GM19240 (cell line): ENCODE data around the gene HAND1.
A peak's percentile ranks its signal among the peaks of the same experiment; 100 is the strongest.

Source experiments
- DNase-seq: peaks from one replicate; pipeline ENCODE4 v3.0.0; 2011; ENCODE audit warnings: low spot score; ENCODE audit not compliant: insufficient read length

HAND1 gene

DNA sequence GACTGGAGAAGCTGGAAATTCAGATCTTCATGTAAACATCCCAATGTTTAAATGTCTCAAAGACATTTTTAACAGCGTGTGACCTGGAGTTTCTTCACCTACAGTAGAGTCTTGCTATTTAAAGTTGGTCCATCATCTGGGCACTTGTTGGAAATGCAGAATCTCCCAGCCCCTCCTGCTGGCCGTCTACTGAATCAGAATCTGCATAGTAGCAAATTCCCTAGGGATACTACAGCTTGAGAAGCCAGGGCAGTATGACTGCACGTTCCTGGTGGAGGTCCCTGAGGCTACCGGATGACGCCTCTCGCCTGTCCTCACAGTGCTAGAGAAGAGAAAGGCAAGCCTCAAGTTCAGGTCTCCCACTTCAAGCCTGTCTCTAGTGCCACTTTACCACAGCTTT is 16.5 kb downstream of the HAND1 start:
- no peak for DNase-seq

DNA sequence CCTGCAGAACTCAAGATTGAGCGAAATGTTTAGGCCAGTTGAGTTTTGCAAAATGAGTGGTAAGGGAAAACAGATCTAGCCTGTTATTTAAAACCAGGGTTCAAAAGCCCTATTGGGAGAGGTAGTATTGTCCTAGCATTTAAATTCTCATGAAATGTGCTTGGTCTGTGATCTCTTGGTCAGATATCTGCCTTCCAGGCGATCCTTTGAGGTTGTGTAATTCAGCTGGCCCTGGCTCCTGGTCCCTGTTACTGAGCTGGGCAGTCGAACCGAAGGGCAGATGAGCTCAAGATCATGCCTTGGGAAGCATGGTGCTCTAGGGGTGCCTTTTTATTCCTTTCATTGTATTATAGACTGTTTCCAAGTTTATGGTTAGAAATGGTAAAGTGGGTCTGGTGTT is 17.9 kb downstream of the HAND1 start:
- DNase-seq, result no peak

DNA sequence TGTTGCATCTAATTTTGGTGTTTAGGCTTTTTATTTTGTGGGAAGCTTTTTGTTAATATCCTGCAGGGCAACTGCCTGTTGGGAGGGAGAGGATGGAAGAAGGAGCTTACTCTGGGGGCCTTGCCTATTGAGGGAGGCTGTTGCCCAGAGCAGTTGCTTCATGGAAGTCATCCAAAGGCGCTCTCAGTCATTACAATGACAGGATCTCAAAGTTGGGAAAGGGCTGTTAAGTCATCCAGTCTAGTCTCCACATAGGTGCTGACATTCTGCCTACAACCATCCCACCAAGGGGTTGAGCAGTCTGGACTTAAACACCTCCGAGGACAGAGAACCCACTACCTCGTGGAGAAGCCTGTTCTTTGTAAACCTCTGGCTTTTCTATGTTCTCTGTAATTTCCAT is 19.0 kb downstream of the HAND1 start:
- no peak for DNase-seq

DNA sequence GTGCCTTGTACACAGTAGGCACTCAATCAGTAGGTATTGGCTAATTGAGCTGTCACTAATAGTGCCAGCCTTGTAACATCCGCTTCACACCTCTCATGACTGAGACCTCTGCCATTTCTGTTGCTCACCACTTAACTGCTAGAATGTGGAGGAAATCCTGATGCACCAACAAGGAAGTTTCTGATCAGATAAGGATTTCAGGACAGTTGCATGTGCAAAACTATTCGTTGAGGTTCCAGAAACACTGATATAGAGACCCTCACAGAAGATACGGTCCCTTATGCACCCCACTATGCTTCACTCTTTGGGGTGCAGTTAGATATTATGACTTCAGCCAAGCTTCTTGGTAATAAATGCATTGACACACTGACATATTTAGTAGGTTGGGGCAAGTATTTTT is 21.5 kb downstream of the HAND1 start:
- no peak for DNase-seq

DNA sequence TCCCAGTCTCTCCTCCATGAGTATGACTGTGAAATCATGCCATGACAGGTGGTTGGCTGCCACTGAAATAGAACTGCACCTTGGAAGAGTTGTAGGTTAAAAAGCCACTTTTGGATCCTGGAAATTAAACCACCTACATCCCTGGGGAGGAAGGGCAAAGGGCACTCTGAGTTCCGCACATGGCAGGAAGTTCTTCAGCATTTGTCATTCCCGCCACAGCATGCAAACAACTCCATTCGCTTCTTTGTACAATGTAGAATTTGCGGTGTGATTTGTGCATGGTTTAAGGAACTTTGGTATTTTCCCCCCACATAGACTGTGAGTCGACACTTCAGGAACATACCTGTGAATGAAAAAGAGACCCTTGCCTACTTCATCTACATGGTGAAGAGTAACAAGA is 22.4 kb downstream of the HAND1 start:
- DNase-seq, result no peak

DNA sequence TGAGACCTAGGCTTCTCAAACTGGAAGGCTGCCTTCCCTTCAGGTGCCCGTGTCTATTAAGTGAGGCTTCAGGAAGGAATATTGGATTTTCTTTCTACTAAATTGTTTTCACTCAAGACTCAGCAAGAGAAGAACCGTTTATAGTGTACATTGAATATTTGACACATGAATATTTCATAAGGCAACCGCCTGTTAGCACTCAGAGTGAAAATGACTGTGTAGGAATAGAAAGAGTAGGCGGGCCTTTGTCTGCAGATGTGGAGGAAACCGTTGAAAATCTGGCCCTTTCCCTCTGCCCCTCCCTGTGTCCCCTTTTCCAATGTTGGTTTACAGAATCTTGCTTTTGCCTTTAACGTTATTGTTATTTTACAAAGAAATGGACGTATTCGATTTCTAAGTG is 26.1 kb downstream of the HAND1 start:
- no peak for DNase-seq

DNA sequence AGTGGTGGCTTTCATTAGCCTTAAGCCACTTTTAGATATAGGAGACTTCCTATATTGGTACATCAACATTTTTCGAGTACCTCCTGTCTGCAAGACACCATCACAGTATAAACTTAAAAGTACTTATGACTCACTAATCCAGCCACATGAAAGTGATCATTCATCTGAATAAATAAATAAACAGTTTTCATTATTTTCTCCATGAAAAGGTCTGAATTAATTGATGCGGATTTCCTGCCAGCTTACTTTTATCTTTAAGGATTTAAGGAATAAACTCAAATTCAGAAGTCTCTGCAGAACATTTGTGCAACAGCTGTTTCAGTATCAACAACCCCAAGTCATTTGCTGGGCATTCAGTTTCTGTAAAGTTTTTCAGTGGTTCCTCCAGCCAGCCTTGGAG is 28.2 kb downstream of the HAND1 start:
- no peak for DNase-seq

DNA sequence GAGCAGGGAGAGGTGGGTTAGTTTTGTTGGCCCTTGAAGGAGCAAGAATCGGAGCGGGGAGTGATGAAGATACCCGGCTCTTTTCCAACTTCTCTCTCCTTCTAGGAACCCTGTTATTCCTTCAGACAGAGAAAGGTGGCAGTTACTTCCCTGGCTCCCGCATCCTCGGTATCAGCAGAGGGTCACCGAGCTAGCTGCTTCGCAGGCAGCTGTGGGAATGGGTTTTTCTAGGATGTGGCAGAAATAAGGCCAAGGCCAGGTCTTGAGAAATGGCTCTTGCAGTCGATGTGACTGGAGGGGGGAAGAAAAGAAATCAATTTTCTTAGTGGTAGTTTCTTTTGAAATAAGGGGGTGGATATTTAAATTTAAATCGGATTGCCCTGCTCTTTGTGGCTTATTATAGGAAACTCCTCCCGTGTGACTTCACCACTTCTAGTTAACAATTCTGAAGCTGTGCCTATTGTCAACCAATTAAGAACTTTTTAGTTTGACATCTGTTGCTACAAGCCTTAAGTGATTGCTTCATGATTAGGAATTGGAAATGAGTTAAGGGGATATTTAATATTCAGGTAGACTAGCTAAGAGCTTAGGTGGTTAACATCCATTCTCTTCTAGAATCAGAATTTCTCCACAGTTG is 30.8 kb downstream of the HAND1 start:
- no peak for DNase-seq

DNA sequence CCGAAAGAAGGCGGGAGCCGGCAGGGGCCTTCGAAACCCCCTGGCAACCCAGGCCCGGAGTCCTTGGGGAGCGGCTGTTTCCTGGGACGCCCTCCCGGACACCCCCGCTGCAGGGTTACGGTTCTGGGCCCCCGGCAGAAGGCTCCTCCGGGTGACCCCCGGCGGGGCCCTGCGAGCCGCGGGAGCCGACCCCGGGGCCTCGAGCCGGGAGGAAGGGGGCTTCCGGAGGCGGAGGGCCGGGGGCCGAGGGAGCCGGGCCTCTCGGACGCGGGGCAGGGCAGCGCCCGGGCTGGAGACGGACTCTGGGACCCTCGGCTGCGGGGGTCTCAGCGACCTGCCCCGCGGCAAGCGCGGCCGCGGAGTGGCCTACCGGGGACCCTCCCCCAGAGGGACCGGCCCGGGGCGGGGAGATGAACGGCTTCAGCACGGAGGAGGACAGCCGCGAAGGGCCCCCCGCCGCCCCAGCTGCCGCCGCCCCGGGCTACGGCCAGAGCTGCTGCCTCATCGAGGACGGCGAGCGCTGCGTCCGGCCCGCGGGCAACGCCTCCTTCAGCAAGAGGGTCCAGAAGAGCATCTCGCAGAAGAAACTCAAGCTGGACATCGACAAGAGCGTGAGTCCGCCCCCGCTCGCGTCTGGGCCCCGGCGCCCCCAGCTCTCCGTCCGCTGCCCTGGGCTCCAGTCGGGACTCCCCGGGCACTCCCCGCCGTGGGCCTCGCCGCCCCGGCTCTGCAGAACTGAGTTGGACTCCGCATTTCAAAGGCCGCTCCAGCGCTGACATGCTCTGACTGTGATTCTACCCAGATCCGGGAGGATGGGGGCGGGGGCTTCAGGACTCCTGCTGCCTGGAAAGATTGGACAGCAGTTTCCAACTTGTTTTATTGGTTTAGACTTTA is 31.6 kb downstream of the HAND1 start:
- DNase-seq, result no peak

DNA sequence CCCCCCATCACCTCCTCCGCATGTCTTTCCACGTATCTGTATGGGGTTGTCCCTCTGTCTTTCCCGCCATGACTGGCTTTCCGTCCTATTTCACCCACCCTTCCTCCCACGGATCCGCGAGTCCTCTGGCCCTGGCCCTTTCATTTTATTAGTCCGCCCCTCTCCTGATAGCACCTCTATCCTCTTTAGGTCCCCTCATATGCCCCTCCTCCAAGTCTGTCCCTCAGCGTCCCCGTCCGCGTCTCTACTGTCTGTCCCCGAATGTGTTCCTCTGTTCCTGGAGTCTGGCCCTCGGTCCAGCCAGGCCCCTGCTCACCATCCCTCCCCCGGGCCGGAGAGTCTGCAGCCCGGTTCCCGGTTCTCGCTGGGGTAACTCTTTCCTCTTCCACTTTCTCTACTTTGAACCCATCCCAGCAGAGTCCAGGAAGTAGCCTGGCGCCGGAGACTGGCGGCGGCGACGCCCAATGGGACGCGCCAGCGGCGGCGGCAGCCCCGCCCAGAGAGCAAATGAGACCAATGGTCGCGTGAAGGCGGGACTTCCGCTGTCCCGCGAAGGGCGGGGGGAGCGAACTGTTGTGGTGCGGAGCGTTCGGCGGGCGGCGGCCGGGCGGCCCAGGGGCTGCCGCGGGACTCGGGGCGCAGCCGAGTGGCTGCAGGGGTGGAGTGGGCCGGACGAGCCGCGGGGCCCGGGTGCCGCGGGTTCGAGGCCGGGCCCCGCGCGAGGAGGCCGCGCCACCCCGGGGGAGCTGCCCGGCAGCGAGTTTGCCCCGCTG is 32.4 kb downstream of the HAND1 start, which contains the start of gene SAP30L:
SAP30L (plus strand) TSS at position 576 of the 773 bp plus-strand sequence. CDS start 608 bp downstream, outside the sequence.
- peak; percentile 98 for DNase-seq

DNA sequence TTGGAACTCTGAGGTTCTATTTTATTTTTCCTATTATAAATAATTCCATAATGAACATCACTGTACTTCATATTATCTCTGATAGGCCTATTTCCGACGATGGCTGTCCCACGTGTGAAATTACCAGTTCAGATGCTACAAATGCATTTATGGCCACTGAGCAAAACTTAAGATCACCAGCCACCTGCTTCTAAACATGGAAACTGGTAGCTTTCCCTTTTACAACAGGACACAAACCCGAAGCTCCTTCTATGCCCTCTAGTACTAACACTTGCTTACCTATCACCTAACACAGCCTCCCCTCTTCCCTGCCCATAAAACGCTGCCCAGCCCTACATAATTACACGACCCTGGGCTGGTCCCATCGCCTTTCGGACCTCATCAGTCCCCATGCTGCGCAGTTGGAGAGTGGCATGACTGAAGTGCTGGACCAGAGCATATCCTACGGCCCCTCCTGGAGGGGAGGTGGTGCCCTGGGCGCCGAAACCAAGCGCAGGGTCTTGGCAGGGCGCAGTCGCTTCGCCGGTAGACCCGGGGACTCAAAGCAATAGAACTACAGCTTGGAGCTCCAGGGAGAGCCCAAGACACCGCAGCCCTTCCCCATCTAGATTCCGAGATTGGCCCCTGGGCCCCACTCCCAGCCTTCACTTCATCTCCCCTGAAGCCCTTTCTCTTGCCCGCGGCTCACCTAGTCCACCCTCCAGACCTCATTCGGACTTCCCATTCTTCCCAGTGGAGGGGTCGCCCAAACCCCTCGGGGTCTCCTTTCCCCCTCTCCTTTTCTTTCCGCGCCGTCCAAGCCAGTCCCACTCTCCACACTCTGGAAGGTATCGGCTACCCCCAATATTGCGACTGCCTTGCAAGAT is 33.2 kb downstream of the HAND1 start:
- DNase-seq, result no peak

DNA sequence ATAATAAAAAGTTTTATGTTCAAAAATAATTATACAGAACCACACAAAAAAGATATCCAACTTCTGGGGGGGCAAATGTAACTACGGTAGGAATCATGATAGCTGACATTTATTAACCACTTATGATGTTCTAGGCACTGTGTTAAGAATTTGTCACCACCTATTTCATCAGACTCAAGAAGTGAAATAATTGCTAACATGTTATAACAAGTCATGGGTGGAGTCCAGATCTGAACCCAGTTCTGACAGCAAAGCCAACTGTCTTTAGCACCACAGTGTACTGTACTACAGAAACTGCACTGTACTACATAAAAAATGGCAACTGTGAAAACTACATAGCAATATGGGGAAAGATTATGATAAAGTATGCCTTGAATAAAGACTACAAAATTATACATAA is 35.2 kb downstream of the HAND1 start:
- DNase-seq, result no peak

DNA sequence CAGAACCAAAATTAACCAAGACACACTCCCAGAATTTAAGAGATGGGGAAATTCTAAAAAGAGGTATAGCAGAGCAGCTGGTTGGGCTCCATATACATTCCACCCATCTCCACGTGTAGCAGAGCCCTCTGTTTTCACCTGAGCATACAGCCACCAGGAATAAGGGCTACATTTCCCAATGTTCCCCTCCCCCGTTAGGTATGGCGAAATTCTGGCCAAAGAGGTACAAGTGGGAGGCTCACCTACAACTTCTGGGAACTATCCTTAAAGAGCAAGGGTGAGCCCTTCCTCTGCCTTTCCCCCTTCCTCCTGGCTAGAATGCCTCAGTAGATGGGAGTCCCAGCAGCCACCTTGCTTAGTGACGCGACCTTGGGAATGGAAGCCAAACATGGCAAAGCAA is 37.5 kb downstream of the HAND1 start:
- DNase-seq, result no peak

DNA sequence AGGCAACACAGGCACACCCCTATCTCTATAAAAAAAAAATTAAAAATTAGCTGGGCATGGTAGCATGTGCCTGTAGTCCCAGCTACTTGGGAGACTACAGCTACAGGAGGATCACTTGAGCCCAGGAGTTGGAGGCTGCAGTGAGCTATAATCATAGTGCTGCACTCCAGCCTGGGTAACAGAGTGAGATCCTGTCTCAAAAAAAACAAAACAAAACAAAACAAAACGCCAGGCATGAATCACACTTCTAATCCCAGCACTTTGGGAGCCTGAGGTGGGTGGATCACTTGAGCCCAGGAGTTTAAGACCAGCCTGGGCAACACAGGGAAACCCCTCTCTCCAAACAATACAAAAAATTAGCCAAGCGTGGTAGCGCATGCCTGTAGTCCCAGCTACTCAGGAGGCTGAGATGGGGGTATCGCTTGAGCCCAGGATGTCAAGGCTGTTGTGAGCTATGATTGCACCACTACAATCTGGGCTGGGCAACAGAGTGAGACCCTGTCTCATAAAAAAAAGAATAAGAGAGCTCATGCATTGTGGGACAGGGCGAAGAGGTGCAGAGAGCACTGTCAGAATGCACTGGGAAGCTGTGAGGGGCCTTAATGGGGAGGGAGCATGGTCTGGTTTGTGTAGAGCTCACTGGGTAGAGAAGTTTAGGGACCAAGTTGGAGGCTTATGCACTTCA is 40.6 kb downstream of the HAND1 start:
- no peak for DNase-seq

DNA sequence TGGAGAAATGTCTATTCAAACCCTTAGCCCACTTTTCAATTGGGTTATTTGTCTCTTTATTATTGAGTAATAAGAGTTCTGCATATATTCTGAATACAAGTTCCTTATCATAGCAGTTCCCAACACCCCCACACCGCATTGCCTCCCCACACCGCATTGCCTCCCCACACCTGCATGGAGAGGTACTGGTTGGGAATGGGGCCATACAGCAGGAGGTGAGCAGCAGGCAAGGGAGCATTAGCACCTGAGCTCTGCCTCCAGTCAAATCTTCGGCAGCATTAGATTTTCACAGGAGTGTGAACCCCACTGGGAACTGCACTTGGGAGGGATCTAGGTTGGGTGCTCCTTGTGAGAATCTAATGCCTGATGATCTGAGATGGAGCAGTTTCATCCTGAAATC is 42.8 kb downstream of the HAND1 start:
- no peak for DNase-seq

DNA sequence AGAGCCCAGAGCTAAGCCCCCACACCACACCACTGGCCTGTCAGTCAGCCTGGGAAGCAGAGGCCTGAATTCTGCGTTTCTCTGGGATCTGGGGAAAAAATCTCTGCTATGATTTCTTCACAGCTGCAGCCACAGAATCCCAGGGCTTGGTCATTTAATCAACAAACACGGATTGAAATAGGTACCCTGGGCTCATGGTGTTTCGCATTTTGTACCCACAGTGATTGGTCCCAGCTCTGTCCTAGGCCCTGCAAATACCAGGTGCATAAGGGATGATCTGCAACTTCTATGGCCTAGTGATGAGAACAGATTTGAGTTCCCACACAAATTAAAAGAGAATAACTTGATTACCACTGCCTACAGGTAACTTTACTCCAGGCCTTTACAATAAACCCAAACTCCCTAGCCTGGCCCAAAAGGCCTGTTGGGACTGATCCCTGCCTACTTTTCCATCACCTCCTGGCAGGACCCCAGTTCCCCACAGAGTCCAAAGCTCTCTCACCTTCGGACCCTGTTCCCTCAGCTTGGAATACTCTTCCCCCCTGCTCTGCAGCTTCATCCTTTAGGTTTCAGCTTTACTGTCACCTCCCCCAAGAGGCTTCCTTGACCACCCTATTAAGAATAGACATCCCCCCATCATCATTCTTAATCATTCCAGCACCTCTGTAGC is 46.9 kb downstream of the HAND1 start:
- no peak for DNase-seq

DNA sequence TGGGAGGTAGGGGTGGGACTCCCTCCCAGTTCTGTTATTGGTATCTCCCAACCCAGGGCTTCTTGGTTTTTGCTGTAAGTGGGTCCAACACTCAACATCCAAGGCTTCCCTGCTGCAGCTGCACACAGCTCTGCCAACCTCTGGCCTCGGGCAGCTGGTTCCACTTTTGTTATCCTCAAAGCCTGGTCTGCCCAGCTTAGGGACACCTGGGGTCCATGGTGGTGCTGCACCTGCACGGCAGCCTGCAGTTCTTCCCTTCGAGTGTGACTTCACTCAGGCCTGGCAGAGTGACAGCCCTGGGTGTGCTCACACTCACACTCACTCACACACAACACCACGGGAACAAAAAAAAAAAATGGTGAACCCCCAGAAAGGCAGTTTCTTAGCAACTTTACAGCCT is 47.6 kb downstream of the HAND1 start:
- DNase-seq, result no peak

DNA sequence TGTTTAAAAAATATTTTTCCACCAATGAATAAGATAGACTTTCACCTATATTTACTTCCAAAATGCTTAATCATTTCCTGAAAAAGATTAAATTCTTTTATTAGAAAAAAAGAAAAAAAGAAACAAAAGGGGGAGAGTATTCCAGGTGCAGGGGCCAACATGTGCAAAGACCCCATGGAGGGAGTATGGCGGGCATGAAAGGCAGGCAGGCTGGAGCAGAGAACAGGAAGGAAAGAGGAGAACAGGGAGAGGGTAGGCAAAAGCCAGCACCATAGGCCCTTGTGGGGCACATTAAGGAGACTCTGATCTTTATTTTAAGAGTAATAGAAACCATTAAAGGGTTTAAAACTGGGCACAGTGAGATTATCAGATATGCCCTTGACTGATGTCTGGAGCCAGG is 48.7 kb downstream of the HAND1 start:
- DNase-seq, result no peak

DNA sequence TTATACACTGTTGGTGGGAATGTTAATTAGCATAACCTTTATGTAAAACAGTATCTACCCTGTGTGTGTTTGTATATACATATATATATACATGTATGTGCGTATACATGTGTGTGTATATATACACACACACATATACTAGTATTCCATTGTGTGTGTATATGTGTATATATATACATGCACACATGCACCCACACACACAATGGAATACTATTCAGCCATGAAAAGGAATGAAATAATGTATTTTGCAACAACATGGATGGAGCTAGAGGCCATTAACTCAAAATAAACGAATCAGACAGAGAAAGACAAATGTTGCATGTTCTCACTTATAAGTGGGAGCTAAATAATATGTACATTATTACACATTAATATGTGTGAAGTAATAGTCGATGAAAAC is 49.8 kb downstream of the HAND1 start:
- DNase-seq, result no peak
